Measurements from ENCODE around the gene EGF. TPM values are rescaled to one million over a fixed set of nuclear protein-coding genes. Genes with fewer than 3 reads are reported as not detected.

Gene EGF
- total RNA-seq, 2 experiments from 2014 or later, result not detected

- intact Hi-C loops (cut with micrococcal nuclease; ENCODE audit: unreplicated experiment), result no loop called here
- H3K27ac ChIP-seq (ENCODE audit: low read depth, low read length, poor library complexity, severe bottlenecking), result no peak overlapping the region
- H3K9me3 ChIP-seq (ENCODE audit: low read length), result no peaks in the 10 kb centered on the region
- no peaks in the 10 kb centered on the region for H3K36me3 ChIP-seq (ENCODE audit: insufficient read depth, low read length)
- POLR2A ChIA-PET, result no interaction called here
- no peak overlapping the region for H3K4me2 ChIP-seq (ENCODE audit: low read length)
- no peaks in the 10 kb centered on the region for H3K4me1 ChIP-seq (ENCODE audit: insufficient read depth, low read length, poor library complexity, severe bottlenecking)
- no TSS peak for BruUV-seq (replicated peaks)
- no peak overlapping the region for H2AFZ ChIP-seq (ENCODE audit: low read length)
- no peak for DNase-seq (ENCODE audit: low spot score)
- no peak overlapping the region for H3K4me3 ChIP-seq (ENCODE audit: low read depth, low read length, poor library complexity, severe bottlenecking)
- TF ChIP-seq EZH2phosphoT487 (IDR thresholded peaks at IDR 0.05; ENCODE audit: borderline replicate concordance, low read depth, low read length) (no peak), CTCF (conservative IDR thresholded peaks at IDR 0.05; ENCODE audit: low read length) (no peak)
- no peaks in the 10 kb centered on the region for H4K20me1 ChIP-seq (ENCODE audit: insufficient read depth, low read length)
- no peaks in the 10 kb centered on the region for H3K9me2 ChIP-seq (ENCODE audit: insufficient read depth, low read length)
- CTCF ChIA-PET (ENCODE audit: unreplicated experiment), result no interaction called here
- no peaks in the 10 kb centered on the region for H3K79me2 ChIP-seq (ENCODE audit: insufficient read depth, low read depth, low read length)
These were observed 42.6 kb upstream of the EGF start for GRCh38 chr4:109870061-109870460.

- Histone ChIP-seq H3K79me2 (ENCODE audit: insufficient read depth, low read depth, low read length) (no peaks in the 10 kb centered on the region), H2AFZ (ENCODE audit: low read length) (no peak overlapping the region), H3K4me1 (ENCODE audit: insufficient read depth, low read length, poor library complexity, severe bottlenecking) (no peaks in the 10 kb centered on the region), H3K4me2 (ENCODE audit: low read length) (no peak overlapping the region), H3K9me3 (ENCODE audit: low read length) (no peaks in the 10 kb centered on the region), H3K9me2 (ENCODE audit: insufficient read depth, low read length) (no peaks in the 10 kb centered on the region), H3K36me3 (ENCODE audit: insufficient read depth, low read length) (no peaks in the 10 kb centered on the region), H4K20me1 (ENCODE audit: insufficient read depth, low read length) (no peaks in the 10 kb centered on the region), H3K4me3 (ENCODE audit: low read depth, low read length, poor library complexity, severe bottlenecking) (no peak overlapping the region), H3K27ac (ENCODE audit: low read depth, low read length, poor library complexity, severe bottlenecking) (no peak overlapping the region)
- no TSS peak for BruUV-seq (replicated peaks)
- intact Hi-C loops (cut with micrococcal nuclease; ENCODE audit: unreplicated experiment), result no loop called here
- ChIA-PET CTCF (ENCODE audit: unreplicated experiment) (no interaction called here), POLR2A (no interaction called here)
- TF ChIP-seq EZH2phosphoT487 (IDR thresholded peaks at IDR 0.05; ENCODE audit: borderline replicate concordance, low read depth, low read length) (no peak), CTCF (conservative IDR thresholded peaks at IDR 0.05; ENCODE audit: low read length) (no peak)
- no peak for DNase-seq (ENCODE audit: low spot score)
These were observed 40.6 kb upstream of the EGF start for GRCh38 chr4:109872065-109872464.

GRCh38 chr4:109872950-109873656, 39.6 kb upstream of the EGF start:
- Histone ChIP-seq H3K27ac (ENCODE audit: low read depth, low read length, poor library complexity, severe bottlenecking) (no peak overlapping the region), H3K9me3 (ENCODE audit: low read length) (no peaks in the 10 kb centered on the region), H3K79me2 (ENCODE audit: insufficient read depth, low read depth, low read length) (no peaks in the 10 kb centered on the region), H3K4me3 (ENCODE audit: low read depth, low read length, poor library complexity, severe bottlenecking) (no peak overlapping the region), H3K4me2 (ENCODE audit: low read length) (no peak overlapping the region), H3K36me3 (ENCODE audit: insufficient read depth, low read length) (no peaks in the 10 kb centered on the region), H4K20me1 (ENCODE audit: insufficient read depth, low read length) (no peaks in the 10 kb centered on the region), H3K4me1 (ENCODE audit: insufficient read depth, low read length, poor library complexity, severe bottlenecking) (no peaks in the 10 kb centered on the region), H3K9me2 (ENCODE audit: insufficient read depth, low read length) (no peaks in the 10 kb centered on the region), H2AFZ (ENCODE audit: low read length) (no peak overlapping the region)
- POLR2A ChIA-PET, result no interaction called here
- BruUV-seq (replicated peaks), result no TSS peak
- CTCF ChIA-PET (ENCODE audit: unreplicated experiment), result no interaction called here
- no peak for DNase-seq (ENCODE audit: low spot score)
- TF ChIP-seq CTCF (conservative IDR thresholded peaks at IDR 0.05; ENCODE audit: low read length) (no peak), EZH2phosphoT487 (IDR thresholded peaks at IDR 0.05; ENCODE audit: borderline replicate concordance, low read depth, low read length) (no peak)
- intact Hi-C loops (cut with micrococcal nuclease; ENCODE audit: unreplicated experiment), result no loop called here

Data from OCI-LY7 (cell line).